ENCODE measurements around the gene VIPR1.

Gene VIPR1

DNA sequence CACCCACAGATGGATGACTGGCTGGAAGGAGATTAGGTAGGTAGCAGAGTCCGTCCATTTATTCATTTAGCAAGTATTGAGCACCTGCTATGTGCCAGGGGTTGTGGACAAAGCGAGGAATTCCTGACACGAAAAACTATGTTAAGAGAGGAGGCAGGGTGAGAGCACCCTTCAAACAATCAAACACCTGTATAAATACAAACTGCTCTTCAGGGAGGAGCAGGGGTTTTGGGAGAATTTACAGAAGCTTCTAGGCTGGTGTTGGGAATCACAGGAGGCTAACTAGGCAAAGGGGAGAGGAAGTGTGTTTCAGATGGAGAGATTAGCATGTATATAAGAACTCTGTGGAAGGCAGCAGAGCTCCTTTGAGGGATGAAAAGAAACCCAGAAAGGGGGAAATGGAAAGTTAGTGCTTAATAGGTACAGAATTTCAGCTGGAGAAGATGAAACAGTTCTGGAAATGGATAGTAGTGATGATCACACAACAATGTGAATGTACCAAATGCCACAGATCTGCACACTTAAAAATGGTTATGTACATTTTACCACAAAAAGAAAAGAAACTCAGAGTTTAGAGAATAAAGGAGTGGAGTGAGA is 80.1 kb downstream of the VIPR1 start:
- peak in 1 of 2 experiments; percentile 54 for DNase-seq
